ENCODE data around the gene ATP11A.

GRCh38 chr13:112747256-112747655 is 57.4 kb downstream of the ATP11A start:
- TF ChIP-seq, protein P1, sequence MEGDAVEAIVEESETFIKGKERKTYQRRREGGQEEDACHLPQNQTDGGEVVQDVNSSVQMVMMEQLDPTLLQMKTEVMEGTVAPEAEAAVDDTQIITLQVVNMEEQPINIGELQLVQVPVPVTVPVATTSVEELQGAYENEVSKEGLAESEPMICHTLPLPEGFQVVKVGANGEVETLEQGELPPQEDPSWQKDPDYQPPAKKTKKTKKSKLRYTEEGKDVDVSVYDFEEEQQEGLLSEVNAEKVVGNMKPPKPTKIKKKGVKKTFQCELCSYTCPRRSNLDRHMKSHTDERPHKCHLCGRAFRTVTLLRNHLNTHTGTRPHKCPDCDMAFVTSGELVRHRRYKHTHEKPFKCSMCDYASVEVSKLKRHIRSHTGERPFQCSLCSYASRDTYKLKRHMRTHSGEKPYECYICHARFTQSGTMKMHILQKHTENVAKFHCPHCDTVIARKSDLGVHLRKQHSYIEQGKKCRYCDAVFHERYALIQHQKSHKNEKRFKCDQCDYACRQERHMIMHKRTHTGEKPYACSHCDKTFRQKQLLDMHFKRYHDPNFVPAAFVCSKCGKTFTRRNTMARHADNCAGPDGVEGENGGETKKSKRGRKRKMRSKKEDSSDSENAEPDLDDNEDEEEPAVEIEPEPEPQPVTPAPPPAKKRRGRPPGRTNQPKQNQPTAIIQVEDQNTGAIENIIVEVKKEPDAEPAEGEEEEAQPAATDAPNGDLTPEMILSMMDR (IDR thresholded peaks at IDR 0.05) = no peak
- no peak for TF ChIP-seq POLR2A (IDR thresholded peaks at IDR 0.05)
